ENCODE results near the gene REXO1. TPM values are rescaled to one million over a fixed set of nuclear protein-coding genes. Genes with fewer than 3 reads are reported as not detected.

REXO1 gene
- total and polyA plus RNA-seq, 2 donors (not counting 1 experiment from before 2014, with no cell fraction given): 72.6 to 898 TPM

GRCh38 chr19:1815605-1816529 is 32.4 kb downstream of the REXO1 start:
- H3K9me3 ChIP-seq (ENCODE audit: control extremely low read depth in 1 of 3, control insufficient read depth in 2 of 3, insufficient read depth in 1 of 3, low read length in 2 of 3): peaks cover 0 to 5% (median 0%) of the 10 kb centered on the region in 3 donors
- H3K79me2 ChIP-seq (ENCODE audit: control insufficient read depth, insufficient read depth, low read length): no peaks in the 10 kb centered on the region
- TF ChIP-seq EZH2 (IDR thresholded peaks at IDR 0.05; ENCODE audit: borderline replicate concordance, insufficient read depth, low read depth, low read length, poor library complexity, severe bottlenecking) (no peak), CTCF (IDR thresholded peaks at IDR 0.05) (no peak)
- ChIA-PET POLR2A (no interaction called here), CTCF (no interaction called here)
- H3K4me2 ChIP-seq (replicated peaks; ENCODE audit: low read depth, low read length, poor library complexity, severe bottlenecking): no peak overlapping the region
- H3K9ac ChIP-seq (ENCODE audit: low read length): no peak overlapping the region
- WGBS (ENCODE audit: insufficient coverage): 98% methylated on average over 57 of the region's 61 CpGs
- H3K27ac ChIP-seq (ENCODE audit: low read length in 2 of 2): no peak overlapping the region
- H3K27me3 Mint-ChIP-seq: no peaks in the 10 kb centered on the region
- intact Hi-C loops (cut with micrococcal nuclease): no loop called here
- H3K36me3 ChIP-seq (replicated peaks in 1 of 2; ENCODE audit: control extremely low read depth in 1 of 2, control insufficient read depth in 1 of 2, extremely low read depth in 1 of 2, insufficient read depth in 2 of 2, low read length in 1 of 2): peaks cover 0 to 50% of the 10 kb centered on the region in 2 experiments
- ATAC-seq (ENCODE audit: low read depth): no peak
- peaks cover 9 to 19% of the 10 kb centered on the region in 2 donors for H3K4me1 ChIP-seq (ENCODE audit: control insufficient read depth in 2 of 2, insufficient read depth in 2 of 2, low read length in 2 of 2)
- no peak overlapping the region for H2AFZ ChIP-seq (ENCODE audit: insufficient read depth, low read depth, low read length, poor library complexity, severe bottlenecking)
- H3K27me3 ChIP-seq (replicated peaks in 1 of 4; ENCODE audit: control extremely low read depth in 1 of 4, control insufficient read depth in 3 of 4, insufficient read depth in 4 of 4, low read length in 3 of 4): no peaks in the 10 kb centered on the region
- H3K27ac Mint-ChIP-seq: no peak overlapping the region
- H3K4me3 Mint-ChIP-seq: no peak overlapping the region
- peaks cover 12% of the 10 kb centered on the region for H3K4me1 Mint-ChIP-seq
- H3K9me3 Mint-ChIP-seq (ENCODE audit: insufficient read depth): no peaks in the 10 kb centered on the region
- H4K20me1 ChIP-seq (ENCODE audit: control insufficient read depth, insufficient read depth, low read length, poor library complexity, severe bottlenecking): peaks cover 40% of the 10 kb centered on the region
- H3K4me3 ChIP-seq (ENCODE audit: control extremely low read depth in 1 of 5, extremely low read depth in 1 of 5, insufficient read depth in 1 of 5, low read depth in 2 of 5, low read length in 4 of 5): no peak overlapping the region
- DNase-seq: no peak
